ENCODE data around the gene TOGARAM2.

GRCh38 chr2:29082804-29083495, 101.9 kb downstream of the TOGARAM2 start:
- TF ChIP-seq POLR2A (IDR thresholded peaks at IDR 0.05) (no peak), EP300 (IDR thresholded peaks at IDR 0.05) (no peak)
- TF ChIP-seq, protein P1, sequence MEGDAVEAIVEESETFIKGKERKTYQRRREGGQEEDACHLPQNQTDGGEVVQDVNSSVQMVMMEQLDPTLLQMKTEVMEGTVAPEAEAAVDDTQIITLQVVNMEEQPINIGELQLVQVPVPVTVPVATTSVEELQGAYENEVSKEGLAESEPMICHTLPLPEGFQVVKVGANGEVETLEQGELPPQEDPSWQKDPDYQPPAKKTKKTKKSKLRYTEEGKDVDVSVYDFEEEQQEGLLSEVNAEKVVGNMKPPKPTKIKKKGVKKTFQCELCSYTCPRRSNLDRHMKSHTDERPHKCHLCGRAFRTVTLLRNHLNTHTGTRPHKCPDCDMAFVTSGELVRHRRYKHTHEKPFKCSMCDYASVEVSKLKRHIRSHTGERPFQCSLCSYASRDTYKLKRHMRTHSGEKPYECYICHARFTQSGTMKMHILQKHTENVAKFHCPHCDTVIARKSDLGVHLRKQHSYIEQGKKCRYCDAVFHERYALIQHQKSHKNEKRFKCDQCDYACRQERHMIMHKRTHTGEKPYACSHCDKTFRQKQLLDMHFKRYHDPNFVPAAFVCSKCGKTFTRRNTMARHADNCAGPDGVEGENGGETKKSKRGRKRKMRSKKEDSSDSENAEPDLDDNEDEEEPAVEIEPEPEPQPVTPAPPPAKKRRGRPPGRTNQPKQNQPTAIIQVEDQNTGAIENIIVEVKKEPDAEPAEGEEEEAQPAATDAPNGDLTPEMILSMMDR (IDR thresholded peaks at IDR 0.05), result no peak
